Thoracic aorta (tissue), 2 donors: Measurements from ENCODE around the gene ATRAID. TPM values are rescaled to one million over a fixed set of nuclear protein-coding genes. Genes with fewer than 3 reads are reported as not detected.

Experiments used
- ATAC-seq: fragments of 150-250 bp; one replicate; pipeline ENCODE4 v1.8.0; 2017; ENCODE audit warnings: low read depth; ENCODE audit not compliant: insufficient number of reproducible peaks, low FRiP score
- DNase-seq: peaks from one replicate; pipeline ENCODE4 v3.0.0-alpha.2; 2020; ENCODE audit warnings: low spot score
- H3K27ac ChIP-seq, 2 donors: fragments of 200-600 bp; sonication (generic); 1 replicate in 1 of 2; 2 replicates in 1 of 2; pipeline ENCODE4 v1.5.1; 2016; ENCODE audit warnings: mild to moderate bottlenecking in 2 of 2, moderate library complexity in 2 of 2
- H3K27me3 ChIP-seq: fragments of 200-600 bp; sonication (generic); replicated peaks from 2 replicates; pipeline ENCODE4 v1.6.0; 2016; ENCODE audit warnings: mild to moderate bottlenecking; ENCODE audit not compliant: insufficient read depth
- H3K36me3 ChIP-seq: fragments of 200-600 bp; sonication (generic); one replicate; pipeline ENCODE4 v1.5.1; 2016
- H3K4me1 ChIP-seq, 2 donors: fragments of 200-600 bp; sonication (generic); 1 replicate in 1 of 2; 2 replicates in 1 of 2; pipeline versions ENCODE4 v1.5.1 to v1.6.0; 2016; ENCODE audit warnings: low read depth in 2 of 2, mild to moderate bottlenecking in 1 of 2; ENCODE audit not compliant: control insufficient read depth in 1 of 2
- H3K4me3 ChIP-seq: fragments of 200-600 bp; sonication (generic); 2 replicates; pipeline ENCODE4 v1.5.1; 2016; ENCODE audit warnings: mild to moderate bottlenecking
- H3K9me3 ChIP-seq: fragments of 200-600 bp; sonication (generic); 2 replicates; pipeline ENCODE4 v1.5.1; 2016
- CTCF ChIP-seq: fragments of 200-600 bp; sonication (generic); IDR thresholded peaks from one replicate; pipeline ENCODE4 v1.5.1; 2019; ENCODE audit warnings: antibody characterized with exemption
- total RNA-seq, 2 donors: library from RNA; depleted of rRNA; stranded (reverse); fragments of >200 nt; gene quantifications; one replicate each; pipeline versions ENCODE4 v1.1.0 to v1.2.3, GENCODE V29; 2016

The ATRAID gene
- total RNA-seq, 2 donors from 2014 or later = 90.0 to 174 TPM

- H3K9me3 ChIP-seq = no peaks in the 10 kb centered on the region
- DNase-seq (no peak), ATAC-seq (no peak)
- H3K4me3 ChIP-seq = peak overlapping the region; percentile 87
- TF ChIP-seq CTCF = no peak
- peaks cover 9 to 17% of the 10 kb centered on the region in 2 donors for H3K4me1 ChIP-seq
- H3K36me3 ChIP-seq = peaks cover 11% of the 10 kb centered on the region
- H3K27ac ChIP-seq = peak overlapping the region; percentile 89 to 96
- H3K27me3 ChIP-seq = no peaks in the 10 kb centered on the region
These were observed 449 bp upstream of the ATRAID start for GRCh38 chr2:27211241-27211942.

- ATAC-seq = no peak
- H3K27me3 ChIP-seq = no peaks in the 10 kb centered on the region
- H3K27ac ChIP-seq = peak overlapping the region; percentile 89 to 96
- H3K36me3 ChIP-seq = peaks cover 5% of the 10 kb centered on the region
- TF ChIP-seq CTCF = no peak
- no peak for DNase-seq
- peak overlapping the region; percentile 87 for H3K4me3 ChIP-seq
- peaks cover 9 to 29% of the 10 kb centered on the region in 2 donors for H3K4me1 ChIP-seq
- no peaks in the 10 kb centered on the region for H3K9me3 ChIP-seq
These were observed 1.0 kb downstream of the ATRAID start for GRCh38 chr2:27212626-27213471.

DNA sequence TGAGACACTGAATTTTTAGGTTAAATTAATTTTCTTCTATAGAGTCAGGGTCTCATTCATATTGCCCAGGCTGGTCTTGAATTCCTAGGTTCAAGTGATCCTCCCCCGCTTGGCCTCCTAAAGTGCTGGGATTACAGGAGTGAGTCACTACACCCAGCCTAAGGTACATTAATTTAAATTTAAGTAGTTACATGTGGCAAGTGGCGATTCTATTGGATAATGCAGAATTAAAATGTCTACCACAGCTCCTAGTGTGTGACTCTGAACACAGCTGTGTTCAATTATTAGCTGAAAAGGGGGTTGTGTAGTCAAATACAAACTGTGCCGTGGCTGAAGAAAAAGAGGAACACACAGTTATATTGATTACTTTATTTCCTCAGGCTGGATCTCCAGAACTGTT lies 3.1 kb downstream of the ATRAID start:
- ATAC-seq (no peak), DNase-seq (no peak)
- Histone ChIP-seq H3K4me1 (peaks cover 13 to 35% of the 10 kb centered on the region in 2 donors), H3K4me3 (no peak overlapping the region), H3K36me3 (peaks cover 5% of the 10 kb centered on the region), H3K9me3 (no peaks in the 10 kb centered on the region), H3K27me3 (no peaks in the 10 kb centered on the region), H3K27ac (no peak overlapping the region)
- no peak for TF ChIP-seq CTCF

GRCh38 chr2:27216416-27217137 lies 4.7 kb downstream of the ATRAID start:
- H3K27ac ChIP-seq = peak overlapping the region; percentile 26 to 48
- ATAC-seq = no peak

More at GRCh38 chr2:27216416-27217137, 4.7 kb downstream of the ATRAID start:
- peak overlapping the region; percentile 74 for H3K4me3 ChIP-seq
- no peak for DNase-seq
- TF ChIP-seq CTCF = no peak
- H3K36me3 ChIP-seq = peaks cover 5% of the 10 kb centered on the region
- no peaks in the 10 kb centered on the region for H3K9me3 ChIP-seq
- H3K4me1 ChIP-seq = peaks cover 10 to 29% of the 10 kb centered on the region in 2 donors
- no peaks in the 10 kb centered on the region for H3K27me3 ChIP-seq
